Gastroesophageal sphincter (tissue), 4 donors: ENCODE measurements around the gene MLN. TPM values are rescaled to one million over a fixed set of nuclear protein-coding genes. Genes with fewer than 3 reads are reported as not detected.

Experiments used
- ATAC-seq: fragments of 150-250 bp; one replicate; pipeline ENCODE4 v1.9.1; 2016; ENCODE audit warnings: mild to moderate bottlenecking, moderate library complexity
- H3K27ac ChIP-seq, 4 donors: fragments of 200-600 bp; sonication (generic) in 3 of 4; 1 replicate in 3 of 4; 2 replicates in 1 of 4; pipeline ENCODE4 v1.5.1; 2016 to 2019
- H3K27me3 ChIP-seq: fragments of 200-600 bp; sonication (generic); one replicate; pipeline ENCODE4 v1.5.1; 2019
- H3K36me3 ChIP-seq, 2 donors: fragments of 200-600 bp; sonication (generic); one replicate each; pipeline ENCODE4 v1.5.1; 2019; ENCODE audit warnings: control low read depth in 1 of 2
- H3K4me1 ChIP-seq, 3 donors: fragments of 200-600 bp; sonication (generic); 1 replicate in 2 of 3; 2 replicates in 1 of 3; pipeline ENCODE4 v1.5.1; 2016 to 2019; ENCODE audit warnings: control low read depth in 2 of 3
- H3K4me3 ChIP-seq, 2 donors: fragments of 200-600 bp; sonication (generic); one replicate each; pipeline ENCODE4 v1.5.1; 2019; ENCODE audit warnings: mild to moderate bottlenecking in 1 of 2, moderate library complexity in 1 of 2
- H3K9me3 ChIP-seq, 3 donors: fragments of 200-600 bp; sonication (generic); one replicate each; pipeline ENCODE4 v1.5.1; 2017 to 2019; ENCODE audit warnings: control low read depth in 2 of 3
- EP300 ChIP-seq: sonication (generic); formaldehyde crosslinking; IDR thresholded peaks from one replicate; pipeline ENCODE4 v1.6.1; 2017; ENCODE audit warnings: antibody characterized with exemption, mild to moderate bottlenecking
- POLR2A ChIP-seq, 2 donors: fragments of 450-650 bp; IDR thresholded peaks; one replicate each; pipeline ENCODE4 v1.6.1; 2017; ENCODE audit warnings: antibody characterized with exemption in 2 of 2, mild to moderate bottlenecking in 2 of 2, moderate library complexity in 1 of 2
- POLR2AphosphoS5 ChIP-seq: sonication (generic); formaldehyde crosslinking; IDR thresholded peaks from one replicate; pipeline ENCODE4 v1.6.1; 2017; ENCODE audit warnings: antibody characterized with exemption
- WGBS, 2 donors: methylation state at CpG; one replicate each; pipeline ENCODE4 v1.1.5; 2018; ENCODE audit warnings: low coverage in 1 of 2; 5-methylcytosine and 5-hydroxymethylcytosine counted together
- total RNA-seq, 4 donors: library from RNA; depleted of rRNA; stranded (reverse); fragments of >200 nt; gene quantifications; one replicate each; pipeline ENCODE4 v1.1.0, GENCODE V29; 2016
- TF ChIP-seq, protein P1 (sequence below), 4 experiments: fragments of 200-600 bp in 2 of 4; fragments of 450-650 bp in 2 of 4; sonication (generic) in 1 of 4; IDR thresholded peaks; one replicate each; pipeline ENCODE4 v1.5.1; 2017 to 2019; ENCODE audit warnings: antibody characterized with exemption in 4 of 4, mild to moderate bottlenecking in 2 of 4, moderate library complexity in 2 of 4

The MLN gene
- total RNA-seq, 4 donors from 2014 or later, result not detected

DNA sequence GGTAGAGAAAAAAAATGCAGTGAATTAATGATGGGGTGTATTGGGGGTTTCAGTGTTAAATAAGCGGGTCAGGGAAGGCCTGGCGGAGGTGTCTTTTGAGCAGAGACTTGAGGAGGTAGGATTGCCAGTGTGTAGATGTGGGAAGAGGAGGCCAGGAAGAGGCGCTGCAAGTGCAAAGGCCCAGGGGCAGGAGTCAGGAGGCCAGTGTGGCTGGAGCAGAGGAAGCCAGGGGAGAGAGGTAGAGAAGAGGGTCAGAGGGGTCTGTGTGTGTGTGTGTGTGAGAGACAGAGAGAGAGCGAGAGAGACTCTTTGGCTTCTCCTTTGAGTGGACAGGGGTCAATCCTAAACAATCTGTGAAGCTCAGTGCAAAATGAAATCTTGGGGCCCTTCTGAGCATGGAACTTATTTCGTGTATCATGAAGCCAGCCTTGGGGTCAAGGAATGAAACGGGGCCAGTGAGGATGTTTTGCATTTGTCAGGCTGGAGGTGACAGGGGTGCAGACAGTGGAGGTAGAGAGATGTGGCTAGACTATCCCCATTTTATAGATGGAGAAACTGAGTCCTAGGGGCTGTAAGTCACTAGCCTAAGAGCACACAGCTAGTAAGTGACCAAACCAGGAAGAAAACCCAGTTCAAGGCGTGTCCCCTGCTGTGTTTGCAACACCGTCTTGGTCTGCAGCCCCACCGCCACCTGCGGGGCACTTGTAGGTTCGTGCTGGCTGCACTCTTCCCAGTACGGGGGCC, 47.4 kb downstream of the MLN start:
- Histone ChIP-seq H3K4me1 (peaks cover 0 to under 1% (median 0%) of the 10 kb centered on the region in 3 donors), H3K27me3 (peaks cover 18% of the 10 kb centered on the region), H3K4me3 (no peak overlapping the region), H3K36me3 (no peaks in the 10 kb centered on the region), H3K9me3 (no peaks in the 10 kb centered on the region), H3K27ac (no peak overlapping the region)
- TF ChIP-seq, protein P1, sequence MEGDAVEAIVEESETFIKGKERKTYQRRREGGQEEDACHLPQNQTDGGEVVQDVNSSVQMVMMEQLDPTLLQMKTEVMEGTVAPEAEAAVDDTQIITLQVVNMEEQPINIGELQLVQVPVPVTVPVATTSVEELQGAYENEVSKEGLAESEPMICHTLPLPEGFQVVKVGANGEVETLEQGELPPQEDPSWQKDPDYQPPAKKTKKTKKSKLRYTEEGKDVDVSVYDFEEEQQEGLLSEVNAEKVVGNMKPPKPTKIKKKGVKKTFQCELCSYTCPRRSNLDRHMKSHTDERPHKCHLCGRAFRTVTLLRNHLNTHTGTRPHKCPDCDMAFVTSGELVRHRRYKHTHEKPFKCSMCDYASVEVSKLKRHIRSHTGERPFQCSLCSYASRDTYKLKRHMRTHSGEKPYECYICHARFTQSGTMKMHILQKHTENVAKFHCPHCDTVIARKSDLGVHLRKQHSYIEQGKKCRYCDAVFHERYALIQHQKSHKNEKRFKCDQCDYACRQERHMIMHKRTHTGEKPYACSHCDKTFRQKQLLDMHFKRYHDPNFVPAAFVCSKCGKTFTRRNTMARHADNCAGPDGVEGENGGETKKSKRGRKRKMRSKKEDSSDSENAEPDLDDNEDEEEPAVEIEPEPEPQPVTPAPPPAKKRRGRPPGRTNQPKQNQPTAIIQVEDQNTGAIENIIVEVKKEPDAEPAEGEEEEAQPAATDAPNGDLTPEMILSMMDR (IDR thresholded peaks at IDR 0.05), result no peak
- 74 to 92% methylated on average over 6 to 7 of the region's 12 CpGs for WGBS, 2 donors
- no peak for ATAC-seq

DNA sequence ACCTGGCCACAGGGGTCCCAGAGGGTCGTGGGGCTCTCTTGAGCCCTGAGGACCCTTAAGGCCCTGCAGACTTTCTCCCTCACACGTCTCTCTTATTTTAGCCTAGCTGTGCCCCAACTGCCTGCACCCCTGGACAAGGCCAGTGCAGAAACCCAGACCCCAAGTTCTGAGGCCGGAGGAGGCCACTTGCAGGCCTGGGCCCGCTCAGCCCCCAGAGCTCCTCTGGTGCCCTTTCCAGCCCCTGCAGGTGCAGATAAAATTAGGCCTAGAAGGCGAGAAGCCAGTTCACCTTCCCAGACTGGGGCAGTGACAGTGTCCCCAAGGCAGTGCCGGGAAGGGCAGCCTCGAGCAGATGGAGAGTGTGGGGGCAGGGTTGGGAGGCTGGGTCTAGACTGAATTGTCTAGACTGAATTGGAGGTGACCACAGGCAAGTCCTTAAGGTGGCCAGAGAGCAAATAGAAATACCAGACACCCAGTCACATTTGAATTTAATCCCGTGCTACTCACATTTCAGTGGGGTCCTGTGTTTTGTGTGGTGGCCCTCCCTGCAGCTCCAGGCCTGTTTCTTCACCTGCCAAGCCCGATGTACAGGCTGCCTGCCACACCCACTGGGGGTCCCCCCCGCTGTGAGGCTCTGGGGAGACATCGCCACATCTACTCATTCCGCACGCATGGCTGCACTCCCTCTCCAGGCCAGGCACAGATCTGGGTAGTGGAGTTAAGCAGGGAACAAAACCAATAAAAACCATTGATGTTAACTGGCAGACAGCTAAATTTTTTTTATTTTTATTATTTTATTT, 48.5 kb downstream of the MLN start:
- TF ChIP-seq, protein P1 (IDR thresholded peaks at IDR 0.05), result no peak
- Histone ChIP-seq H3K4me3 (no peak overlapping the region), H3K9me3 (no peaks in the 10 kb centered on the region), H3K36me3 (no peaks in the 10 kb centered on the region), H3K4me1 (no peaks in the 10 kb centered on the region), H3K27ac (no peak overlapping the region), H3K27me3 (peaks cover 18% of the 10 kb centered on the region)
- ATAC-seq, result no peak
- WGBS, 2 donors, result 73 to 89% methylated on average over 3 to 5 of the region's 13 CpGs

GRCh38 chr6:33754222-33754621, 49.6 kb downstream of the MLN start:
- ATAC-seq, result no peak

GRCh38 chr6:33752646-33753015, 51.2 kb downstream of the MLN start:
- no peaks in the 10 kb centered on the region for H3K9me3 ChIP-seq
- no peak overlapping the region for H3K27ac ChIP-seq
- ATAC-seq, result no peak
- no peaks in the 10 kb centered on the region for H3K36me3 ChIP-seq
- 89% methylated on average over 1 of the region's 1 CpG; no CpG with 5 or more reads in 1 of the 2 donors for WGBS, 2 donors
- no peak overlapping the region for H3K4me3 ChIP-seq
- TF ChIP-seq, protein P1 (IDR thresholded peaks at IDR 0.05), result no peak
- TF ChIP-seq POLR2AphosphoS5 (no peak), EP300 (no peak), POLR2A (IDR thresholded peaks at IDR 0.05) (no peak)
- H3K27me3 ChIP-seq, result peaks cover 18% of the 10 kb centered on the region
- H3K4me1 ChIP-seq, result no peaks in the 10 kb centered on the region

More at GRCh38 chr6:33754222-33754621, 49.6 kb downstream of the MLN start:
- Histone ChIP-seq H3K27me3 (peaks cover 18% of the 10 kb centered on the region), H3K27ac (no peak overlapping the region), H3K9me3 (no peaks in the 10 kb centered on the region), H3K4me1 (no peaks in the 10 kb centered on the region), H3K4me3 (no peak overlapping the region), H3K36me3 (no peaks in the 10 kb centered on the region)
- TF ChIP-seq POLR2A (IDR thresholded peaks at IDR 0.05), result no peak
- TF ChIP-seq POLR2AphosphoS5, result no peak
- no peak for TF ChIP-seq EP300
- TF ChIP-seq, protein P1 (IDR thresholded peaks at IDR 0.05), result no peak
- 78 to 85% methylated on average over 6 to 10 of the region's 11 CpGs for WGBS, 2 donors
